Ovary (tissue), 9 donors: ENCODE results near the gene ARHGEF17. TPM values are rescaled to one million over a fixed set of nuclear protein-coding genes. Genes with fewer than 3 reads are reported as not detected.

Source experiments
- DNase-seq, 5 donors: peaks; one replicate each; pipeline ENCODE4 v3.0.0-alpha.2; 2019 to 2020
- H3K27ac ChIP-seq, 2 donors: fragments of 200-600 bp; one replicate each; pipeline versions ENCODE4 v1.5.1 to v1.8.0; 2019 to 2022
- H3K27me3 ChIP-seq: fragments of 200-600 bp; one replicate; pipeline ENCODE4 v1.8.0; 2022
- H3K36me3 ChIP-seq: fragments of 200-600 bp; sonication (generic); one replicate; pipeline ENCODE4 v1.5.1; 2019
- H3K4me1 ChIP-seq: one replicate; pipeline ENCODE4 v1.8.1; 2013; ENCODE audit warnings: mild to moderate bottlenecking, moderate library complexity; ENCODE audit not compliant: insufficient read depth
- H3K4me3 ChIP-seq: fragments of 200-600 bp; sonication (generic); one replicate; pipeline ENCODE4 v1.5.1; 2017
- H3K9me3 ChIP-seq, 2 donors: fragments of 200-600 bp in 1 of 2; sonication (generic) in 1 of 2; one replicate each; pipeline versions ENCODE4 v1.5.1 to v1.8.1; 2013 to 2019; ENCODE audit warnings: mild to moderate bottlenecking in 1 of 2, moderate library complexity in 1 of 2
- CTCF ChIP-seq, 3 donors: fragments of 450-650 bp in 2 of 3; fragments of 200-600 bp in 1 of 3; IDR thresholded peaks; one replicate each; pipeline versions ENCODE4 v1.5.1 to v1.8.0; 2016 to 2022; ENCODE audit warnings: antibody characterized with exemption in 3 of 3, mild to moderate bottlenecking in 1 of 3
- EP300 ChIP-seq: sonication (generic); formaldehyde crosslinking; IDR thresholded peaks from one replicate; pipeline ENCODE4 v1.6.1; 2017; ENCODE audit warnings: antibody characterized with exemption
- POLR2A ChIP-seq: fragments of 450-650 bp; IDR thresholded peaks from one replicate; pipeline ENCODE4 v1.6.1; 2017; ENCODE audit warnings: antibody characterized with exemption, mild to moderate bottlenecking, moderate library complexity
- WGBS, 3 donors: extraction: QIAGEN DNeasy Blood & Tissue Kit in 1 of 3; methylation state at CpG; one replicate each; pipeline versions ENCODE4 v1.1.5 to v1.1.7; 2013 to 2017; 5-methylcytosine and 5-hydroxymethylcytosine counted together
- intact Hi-C, 4 donors: fragments of 100-400 bp; cut with DNase I; formaldehyde crosslinking; loops; one replicate each; pipeline versions ENCODE4 v1.11.0 to v1.15.1; 2022 to 2023
- polyA plus RNA-seq, 2 donors: library from polyadenylated mRNA; stranded (reverse); fragments of 200-250 nt in 1 of 2; fragments of 350-450 nt in 1 of 2; fragmentation: Illumina TruSeq in 1 of 2; extraction: RNeasy Lipid Tissue Mini Kit (QIAGEN cat#74804) in 1 of 2; gene quantifications; one replicate each; pipeline ENCODE4 v1.2.3, GENCODE V29; 2013 to 2014
- total RNA-seq, 7 donors: library from RNA; depleted of rRNA in 2 of 7; stranded (reverse); fragments of >200 nt in 2 of 7; fragmentation: NEBNext Ultra II Directional in 3 of 7; extraction: Animal tissue kit (Norgen Biotek cat#: 25700) in 3 of 7; gene quantifications; one replicate each; pipeline versions ENCODE4 v1.1.0 to v1.2.4, GENCODE V29; 2016 to 2023
- donor health status: DM: no; HTN: no; CAD: no; lungs with moderate emphysema.
- donor health status: DM: no; HTN: no; CAD: no.
- donor health status: Bipolar disorder and iron deficiency.
- donor health status: DM: yes; HTN: yes; CAD: no.
- donor health status: DM: no; HTN: no; CAD: no.
- donor health status: DM: yes; HTN: yes; CAD: no.

The ARHGEF17 gene
- total and polyA plus RNA-seq, 9 donors: 21.0 to 83.8 (median 46.0) TPM

GRCh38 chr11:73389134-73389525 is 81.1 kb downstream of the ARHGEF17 start:
- no peak overlapping the region for H3K27ac ChIP-seq
- H3K4me1 ChIP-seq: no peaks in the 10 kb centered on the region
- intact Hi-C loops: loop anchor here in 1 of 4 donors (5.0 kb wide), 1 partner anchor 37 kb away; no protein-coding TSS in a partner anchor
- WGBS, 3 donors: 73 to 94% (median 91%) methylated on average over 3 to 6 of the region's 6 CpGs
- no peak for DNase-seq
- H3K4me3 ChIP-seq: no peak overlapping the region
- TF ChIP-seq POLR2A: no peak
- no peak for TF ChIP-seq CTCF (IDR thresholded peaks at IDR 0.05)
- no peak for TF ChIP-seq EP300
- H3K9me3 ChIP-seq: no peaks in the 10 kb centered on the region
- H3K36me3 ChIP-seq: no peaks in the 10 kb centered on the region
- H3K27me3 ChIP-seq: no peaks in the 10 kb centered on the region

GRCh38 chr11:73389916-73390315 is 81.8 kb downstream of the ARHGEF17 start:
- intact Hi-C loops: loop anchor here in 2 of 4 donors (5.0 to 10.0 kb wide), 3 partner anchors 38 to 95 kb away; no protein-coding TSS in a partner anchor
- H3K4me1 ChIP-seq: no peaks in the 10 kb centered on the region
- TF ChIP-seq EP300: no peak
- no peak for TF ChIP-seq POLR2A
- no peak for TF ChIP-seq CTCF (IDR thresholded peaks at IDR 0.05)
- no peak for DNase-seq
- H3K27ac ChIP-seq: no peak overlapping the region
- no peak overlapping the region for H3K4me3 ChIP-seq
- H3K9me3 ChIP-seq: no peaks in the 10 kb centered on the region
- whole genome bisulfite sequencing, 3 donors: 89 to 94% (median 92%) methylated on average over 7 of the region's 7 CpGs
- no peaks in the 10 kb centered on the region for H3K27me3 ChIP-seq
- no peaks in the 10 kb centered on the region for H3K36me3 ChIP-seq

GRCh38 chr11:73390601-73391565 is 82.8 kb downstream of the ARHGEF17 start:
- no peak overlapping the region for H3K27ac ChIP-seq
- no peaks in the 10 kb centered on the region for H3K27me3 ChIP-seq
- WGBS, 3 donors: 92 to 97% (median 92%) methylated on average over 10 to 12 of the region's 12 CpGs
- H3K9me3 ChIP-seq: no peaks in the 10 kb centered on the region
- no peak overlapping the region for H3K4me3 ChIP-seq
- DNase-seq: no peak
- intact Hi-C loops: loop anchor here in 2 of 4 donors (5.0 to 10.0 kb wide), 2 partner anchors 94 to 96 kb away; no protein-coding TSS in a partner anchor
- TF ChIP-seq CTCF (IDR thresholded peaks at IDR 0.05) (no peak), EP300 (no peak)
- no peaks in the 10 kb centered on the region for H3K4me1 ChIP-seq
- no peaks in the 10 kb centered on the region for H3K36me3 ChIP-seq

- H3K9me3 ChIP-seq: no peaks in the 10 kb centered on the region
- H3K4me3 ChIP-seq: no peak overlapping the region
- intact Hi-C loops: loop anchor here in 2 of 4 donors (5.0 to 10.0 kb wide), 2 partner anchors 94 to 97 kb away; no protein-coding TSS in a partner anchor
- no peak overlapping the region for H3K27ac ChIP-seq
- no peaks in the 10 kb centered on the region for H3K27me3 ChIP-seq
- DNase-seq: no peak
- no peaks in the 10 kb centered on the region for H3K36me3 ChIP-seq
- no peaks in the 10 kb centered on the region for H3K4me1 ChIP-seq
- TF ChIP-seq EP300 (no peak), CTCF (IDR thresholded peaks at IDR 0.05) (no peak), POLR2A (no peak)
- WGBS, 3 donors: 91 to 94% (median 94%) methylated on average over 10 of the region's 10 CpGs
Observed at GRCh38 chr11:73391665-73392064, 83.6 kb downstream of the ARHGEF17 start.
